SW 1271 (cell line): Measurements from ENCODE around the gene MEGF8.
A peak's percentile ranks its signal among the peaks of the same experiment; 100 is the strongest.

ENCODE experiments used
- DNase-seq, 2 experiments: peaks; one replicate each; lab custom pipeline; 2025; lab: John Stamatoyannopoulos, UW

MEGF8 gene

GRCh38 chr19:42380155-42380554 lies 54.7 kb downstream of the MEGF8 start:
- no peak for DNase-seq

GRCh38 chr19:42386974-42387707 lies 61.7 kb downstream of the MEGF8 start:
- peak; percentile 47 to 78 for DNase-seq

- no peak for DNase-seq
These were observed 63.5 kb downstream of the MEGF8 start for GRCh38 chr19:42388851-42389489.

- no peak for DNase-seq
These were observed 64.5 kb downstream of the MEGF8 start, which contains the start of gene CNFN for GRCh38 chr19:42389899-42390298. TSS of gene CNFN (minus strand) at chr19:42390297. CDS start at chr19:42389037, 1,260 bp downstream.

GRCh38 chr19:42392165-42392564 lies 66.7 kb downstream of the MEGF8 start:
- DNase-seq, result no peak

GRCh38 chr19:42394751-42395150 lies 69.3 kb downstream of the MEGF8 start:
- DNase-seq, result peak in 1 of 2 experiments; percentile 4

- DNase-seq, result peak; percentile 94 to 96
These were observed 71.2 kb downstream of the MEGF8 start for GRCh38 chr19:42396381-42397262.

GRCh38 chr19:42397263-42398166 lies 72.1 kb downstream of the MEGF8 start:
- no peak for DNase-seq

GRCh38 chr19:42400404-42400803 lies 75.0 kb downstream of the MEGF8 start:
- DNase-seq, result no peak

GRCh38 chr19:42401365-42402303 lies 76.2 kb downstream of the MEGF8 start:
- DNase-seq, result peak in 1 of 2 experiments; percentile 54

GRCh38 chr19:42402376-42403116 lies 77.1 kb downstream of the MEGF8 start:
- no peak for DNase-seq

GRCh38 chr19:42403586-42403985 lies 78.2 kb downstream of the MEGF8 start:
- no peak for DNase-seq

GRCh38 chr19:42406111-42406510 lies 80.7 kb downstream of the MEGF8 start:
- DNase-seq, result no peak

GRCh38 chr19:42407085-42407815 lies 81.8 kb downstream of the MEGF8 start:
- DNase-seq, result no peak

GRCh38 chr19:42407816-42408175 lies 82.4 kb downstream of the MEGF8 start:
- no peak for DNase-seq

- DNase-seq, result no peak
These were observed 84.0 kb downstream of the MEGF8 start for GRCh38 chr19:42409477-42409876.

GRCh38 chr19:42410371-42410770 lies 84.9 kb downstream of the MEGF8 start:
- DNase-seq, result no peak

GRCh38 chr19:42411581-42412178 lies 86.2 kb downstream of the MEGF8 start:
- DNase-seq, result no peak

- DNase-seq, result no peak
These were observed 86.8 kb downstream of the MEGF8 start for GRCh38 chr19:42412227-42412626.
